Mucosa of rectum (tissue), 2 donors: ENCODE data around the gene SCN5A.

Source experiments
- H3K27ac ChIP-seq, 2 donors: one replicate each; pipeline ENCODE4 v1.7.0; 2013; ENCODE audit warnings: inconsistent platforms in 2 of 2, low read depth in 2 of 2, low read length in 2 of 2
- H3K27me3 ChIP-seq, 2 donors: one replicate each; pipeline ENCODE4 v1.7.0; 2013; ENCODE audit warnings: low read length in 2 of 2; ENCODE audit not compliant: control insufficient read depth in 2 of 2, insufficient read depth in 2 of 2
- H3K36me3 ChIP-seq, 2 donors: one replicate each; pipeline ENCODE4 v1.7.0; 2013; ENCODE audit warnings: low read length in 2 of 2; ENCODE audit not compliant: control insufficient read depth in 2 of 2, insufficient read depth in 2 of 2
- H3K4me1 ChIP-seq, 2 donors: one replicate each; pipeline ENCODE4 v1.7.0; 2013; ENCODE audit warnings: low read length in 2 of 2, mild to moderate bottlenecking in 1 of 2; ENCODE audit not compliant: control insufficient read depth in 2 of 2, insufficient read depth in 2 of 2
- H3K4me3 ChIP-seq, 2 donors: one replicate each; pipeline ENCODE4 v1.7.0; 2013; ENCODE audit warnings: low read length in 2 of 2
- H3K9ac ChIP-seq, 2 donors: one replicate each; pipeline ENCODE4 v1.7.0; 2013; ENCODE audit warnings: low read length in 2 of 2, low read depth in 1 of 2, mild to moderate bottlenecking in 1 of 2
- H3K9me3 ChIP-seq, 2 donors: one replicate each; pipeline ENCODE4 v1.7.0; 2013; ENCODE audit warnings: low read length in 2 of 2; ENCODE audit not compliant: control insufficient read depth in 2 of 2
- donor health status: healthy.
- donor health status: Normal muscosa, but diverticular disease.

SCN5A gene

GRCh38 chr3:38649500-38650247, at the start of gene SCN5A:
TSS of gene SCN5A (minus strand) at chr3:38649687. CDS start at chr3:38633307, 16,380 bp downstream.
- peak within 1 kb of the TSS; percentile 63 to 68 for H3K4me3 ChIP-seq
- H3K9ac ChIP-seq, result peak within 1 kb of the TSS; percentile 32 to 44
- H3K27ac ChIP-seq, result no peak within 1 kb of the TSS
- H3K9me3 ChIP-seq, result no peaks in the 10 kb centered on the region
- peaks cover 13 to 20% of the 10 kb centered on the region in 2 donors for H3K4me1 ChIP-seq
- H3K36me3 ChIP-seq, result no peaks in the 10 kb centered on the region
- H3K27me3 ChIP-seq, result peaks cover 20% of the 10 kb centered on the region in 2 donors

- Histone ChIP-seq H3K36me3 (no peaks in the 10 kb centered on the region), H3K9me3 (no peaks in the 10 kb centered on the region), H3K27me3 (no peaks in the 10 kb centered on the region), H3K9ac (no peak overlapping the region), H3K4me3 (no peak overlapping the region), H3K27ac (no peak overlapping the region), H3K4me1 (no peaks in the 10 kb centered on the region)
These were observed 49.3 kb upstream of the SCN5A start for GRCh38 chr3:38698760-38699159.

DNA sequence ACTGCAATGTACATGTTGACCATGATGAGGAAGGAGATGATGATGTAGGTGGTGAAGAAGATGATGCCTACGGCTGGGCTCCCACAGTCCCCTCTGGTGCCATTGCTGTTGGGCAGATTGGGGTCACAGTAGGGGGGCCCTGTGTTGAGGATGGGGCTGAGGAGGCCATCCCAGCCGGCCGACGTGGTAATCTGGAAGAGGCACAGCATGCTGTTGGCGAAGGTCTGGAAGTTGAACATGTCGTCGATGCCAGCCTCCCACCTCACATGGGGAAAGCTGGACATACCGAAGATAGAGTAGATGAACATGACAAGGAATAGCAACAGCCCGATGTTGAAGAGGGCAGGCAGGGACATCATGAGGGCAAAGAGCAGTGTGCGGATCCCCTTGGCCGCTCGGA, 48.6 kb upstream of the SCN5A start:
- H3K27me3 ChIP-seq, result no peaks in the 10 kb centered on the region
- no peaks in the 10 kb centered on the region for H3K36me3 ChIP-seq
- H3K4me3 ChIP-seq, result no peak overlapping the region
- no peak overlapping the region for H3K9ac ChIP-seq
- H3K9me3 ChIP-seq, result no peaks in the 10 kb centered on the region
- no peak overlapping the region for H3K27ac ChIP-seq
- no peaks in the 10 kb centered on the region for H3K4me1 ChIP-seq

DNA sequence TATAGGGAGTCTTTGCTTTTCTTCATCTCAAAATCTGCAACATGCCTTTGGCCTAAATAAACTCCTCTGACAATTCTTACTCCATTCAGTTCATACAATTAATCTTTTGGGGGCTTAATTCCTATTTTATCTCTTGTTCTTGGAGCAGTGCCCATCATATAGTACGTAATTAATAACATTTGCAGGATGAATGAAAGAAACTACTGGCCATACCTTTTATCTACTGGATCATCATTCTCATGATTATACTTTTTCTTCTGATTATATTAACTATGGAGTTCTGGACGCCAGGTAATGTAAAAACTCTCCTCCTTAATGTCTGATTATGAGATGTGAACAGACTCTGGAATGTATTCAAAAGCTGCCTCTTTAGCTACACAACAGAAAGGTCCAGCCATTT, 46.5 kb upstream of the SCN5A start:
- Histone ChIP-seq H3K27me3 (no peaks in the 10 kb centered on the region), H3K36me3 (no peaks in the 10 kb centered on the region), H3K9me3 (no peaks in the 10 kb centered on the region)

DNA sequence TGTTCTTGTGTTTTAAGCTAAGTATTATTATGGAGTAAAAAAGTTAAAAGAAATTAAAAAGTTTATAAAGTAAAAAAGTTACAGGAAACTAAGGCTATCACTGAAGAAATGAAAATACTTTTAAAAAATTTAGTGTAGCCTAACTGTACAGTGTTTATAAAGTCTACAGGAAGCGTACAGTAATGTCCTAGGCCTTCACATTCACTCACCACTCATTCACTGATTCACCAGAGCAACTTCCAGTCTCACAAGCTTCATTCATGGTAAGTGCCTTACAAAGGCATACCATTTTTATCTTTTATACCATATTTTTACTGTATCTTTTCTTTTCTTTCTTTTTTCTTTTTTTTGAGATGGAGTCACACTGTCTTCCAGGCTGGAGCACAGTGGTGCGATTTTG, 40.7 kb upstream of the SCN5A start:
- Histone ChIP-seq H3K36me3 (no peaks in the 10 kb centered on the region), H3K4me3 (no peak overlapping the region), H3K9ac (no peak overlapping the region), H3K4me1 (no peaks in the 10 kb centered on the region), H3K27me3 (no peaks in the 10 kb centered on the region), H3K27ac (no peak overlapping the region), H3K9me3 (no peaks in the 10 kb centered on the region)

More for the DNA sequence above, 46.5 kb upstream of the SCN5A start:
- H3K4me1 ChIP-seq, result no peaks in the 10 kb centered on the region
- H3K27ac ChIP-seq, result no peak overlapping the region
- H3K4me3 ChIP-seq, result no peak overlapping the region
- no peak overlapping the region for H3K9ac ChIP-seq

- no peak overlapping the region for H3K9ac ChIP-seq
- no peaks in the 10 kb centered on the region for H3K27me3 ChIP-seq
- no peak overlapping the region for H3K27ac ChIP-seq
- no peaks in the 10 kb centered on the region for H3K36me3 ChIP-seq
- no peaks in the 10 kb centered on the region for H3K4me1 ChIP-seq
- H3K4me3 ChIP-seq, result no peak overlapping the region
- H3K9me3 ChIP-seq, result no peaks in the 10 kb centered on the region
These were observed 40.3 kb upstream of the SCN5A start for GRCh38 chr3:38689774-38690173.

- H3K36me3 ChIP-seq, result no peaks in the 10 kb centered on the region
- no peaks in the 10 kb centered on the region for H3K27me3 ChIP-seq
- no peak overlapping the region for H3K9ac ChIP-seq
- H3K4me3 ChIP-seq, result no peak overlapping the region
- H3K9me3 ChIP-seq, result no peaks in the 10 kb centered on the region
- no peaks in the 10 kb centered on the region for H3K4me1 ChIP-seq
- no peak overlapping the region for H3K27ac ChIP-seq
These were observed 39.9 kb upstream of the SCN5A start for GRCh38 chr3:38689346-38689745.

GRCh38 chr3:38687321-38687720, 37.8 kb upstream of the SCN5A start:
- H3K9me3 ChIP-seq, result no peaks in the 10 kb centered on the region
- no peak overlapping the region for H3K9ac ChIP-seq
- H3K27ac ChIP-seq, result no peak overlapping the region
- no peak overlapping the region for H3K4me3 ChIP-seq
- H3K36me3 ChIP-seq, result no peaks in the 10 kb centered on the region
- H3K27me3 ChIP-seq, result no peaks in the 10 kb centered on the region
- no peaks in the 10 kb centered on the region for H3K4me1 ChIP-seq

DNA sequence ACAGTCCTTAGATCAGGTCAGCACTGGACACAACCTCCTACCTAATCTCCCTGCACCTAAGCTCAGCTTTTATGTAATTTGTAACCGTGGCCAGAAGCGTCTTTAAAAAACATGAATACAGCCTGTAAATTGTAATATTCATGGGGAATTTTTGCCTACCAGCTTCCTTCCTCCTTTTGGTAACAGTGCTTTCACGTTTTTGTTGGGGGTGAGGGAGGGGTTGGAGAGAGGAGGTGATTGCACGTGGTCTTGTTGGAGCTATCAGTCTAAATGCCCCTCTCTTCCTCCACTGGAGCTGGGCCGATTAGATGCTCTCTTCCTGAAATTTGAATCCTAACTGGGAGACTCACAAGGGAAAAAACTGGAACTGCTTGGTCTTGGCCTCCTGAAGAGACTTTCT, 35.1 kb upstream of the SCN5A start:
- Histone ChIP-seq H3K9me3 (no peaks in the 10 kb centered on the region), H3K4me3 (no peak overlapping the region), H3K4me1 (no peaks in the 10 kb centered on the region), H3K27ac (no peak overlapping the region), H3K9ac (no peak overlapping the region), H3K36me3 (no peaks in the 10 kb centered on the region), H3K27me3 (no peaks in the 10 kb centered on the region)

DNA sequence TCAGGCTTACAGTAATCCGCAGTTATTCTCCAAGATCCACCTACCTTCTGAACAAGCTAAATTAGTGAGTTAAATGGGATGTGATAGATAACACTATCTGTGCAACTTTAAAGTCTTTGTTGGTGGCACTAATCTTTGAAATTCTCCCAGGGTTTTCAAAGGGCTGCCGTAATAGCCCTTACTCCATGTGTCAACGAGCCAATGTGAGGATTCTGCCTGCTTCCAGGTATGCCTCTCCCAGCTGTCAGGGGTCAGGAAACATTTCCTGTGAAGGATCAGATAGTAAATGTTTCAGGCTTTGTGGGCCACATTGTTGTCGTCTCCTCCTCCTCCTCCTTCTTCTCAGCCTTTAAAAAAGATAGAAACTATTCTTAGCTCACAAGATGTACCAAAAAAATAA, 20.2 kb upstream of the SCN5A start:
- no peaks in the 10 kb centered on the region for H3K9me3 ChIP-seq

More for the DNA sequence above, 20.2 kb upstream of the SCN5A start:
- no peak overlapping the region for H3K9ac ChIP-seq
- peaks cover 0 to 3% of the 10 kb centered on the region in 2 donors for H3K27me3 ChIP-seq
- no peak overlapping the region for H3K4me3 ChIP-seq
- H3K36me3 ChIP-seq, result no peaks in the 10 kb centered on the region
- H3K27ac ChIP-seq, result no peak overlapping the region
- H3K4me1 ChIP-seq, result no peaks in the 10 kb centered on the region
